Esophagus muscularis mucosa (tissue), 4 donors: ENCODE measurements around the gene ZNF446. TPM values are rescaled to one million over a fixed set of nuclear protein-coding genes. Genes with fewer than 3 reads are reported as not detected.
"Not testable (repeated sequence)": the region's sequence is repeated elsewhere in the genome, so short reads cannot be mapped to it uniquely, and the experiment has no call there.

Experiments
- DNase-seq: peaks from one replicate; pipeline ENCODE4 v3.0.0-alpha.2; 2017; ENCODE audit errors: extremely low spot score
- H3K27ac ChIP-seq, 4 donors: fragments of 200-600 bp; sonication (generic); replicated peaks in 1 of 4; 1 replicate in 3 of 4; 2 replicates in 1 of 4; pipeline ENCODE4 v1.5.1; 2016 to 2019; ENCODE audit warnings: mild to moderate bottlenecking in 1 of 4
- H3K27me3 ChIP-seq, 4 donors: fragments of 200-600 bp; sonication (generic); one replicate each; pipeline versions ENCODE4 v1.5.1 to v1.6.0; 2016 to 2019
- H3K36me3 ChIP-seq, 4 donors: fragments of 200-600 bp; sonication (generic); one replicate each; pipeline ENCODE4 v1.5.1; 2016 to 2019
- H3K4me1 ChIP-seq, 4 donors: fragments of 200-600 bp; sonication (generic); one replicate each; pipeline ENCODE4 v1.5.1; 2016 to 2019
- H3K4me3 ChIP-seq, 4 donors: fragments of 200-600 bp; sonication (generic); 1 replicate in 2 of 4; 2 replicates in 2 of 4; pipeline ENCODE4 v1.5.1; 2016 to 2019; ENCODE audit warnings: mild to moderate bottlenecking in 4 of 4, moderate library complexity in 1 of 4
- H3K9me3 ChIP-seq, 4 donors: fragments of 200-600 bp; sonication (generic); 1 replicate in 3 of 4; 2 replicates in 1 of 4; pipeline ENCODE4 v1.5.1; 2016 to 2019
- CTCF ChIP-seq, 3 experiments: fragments of 200-600 bp in 2 of 3; fragments of 450-650 bp in 1 of 3; sonication (generic) in 2 of 3; IDR thresholded peaks; one replicate each; pipeline ENCODE4 v1.5.1; 2017 to 2019; ENCODE audit warnings: antibody characterized with exemption in 3 of 3, mild to moderate bottlenecking in 2 of 3, moderate library complexity in 1 of 3
- EP300 ChIP-seq: sonication (generic); formaldehyde crosslinking; IDR thresholded peaks from one replicate; pipeline ENCODE4 v1.6.1; 2017; ENCODE audit warnings: antibody characterized with exemption
- POLR2A ChIP-seq: fragments of 450-650 bp; IDR thresholded peaks from one replicate; pipeline ENCODE4 v1.6.1; 2017; ENCODE audit warnings: antibody characterized with exemption, moderate library complexity, mild to moderate bottlenecking, low read depth
- POLR2AphosphoS5 ChIP-seq, 2 donors: sonication (generic); formaldehyde crosslinking; IDR thresholded peaks; one replicate each; pipeline ENCODE4 v1.6.1; 2017; ENCODE audit warnings: antibody characterized with exemption in 2 of 2
- WGBS: methylation state at CpG from one replicate; pipeline ENCODE4 v1.1.5; 2018; 5-methylcytosine and 5-hydroxymethylcytosine counted together
- intact Hi-C: fragments of 100-400 bp; cut with DNase I; formaldehyde crosslinking; loops from one replicate; pipeline ENCODE4 v1.15.1; 2023
- total RNA-seq, 4 donors: library from RNA; depleted of rRNA; stranded (reverse); fragments of >200 nt; gene quantifications; one replicate each; pipeline versions ENCODE4 v1.1.0 to v1.2.1, GENCODE V29; 2016

The ZNF446 gene
- total RNA-seq, 4 donors from 2014 or later, result 13.7 to 20.4 (median 17.0) TPM

DNA sequence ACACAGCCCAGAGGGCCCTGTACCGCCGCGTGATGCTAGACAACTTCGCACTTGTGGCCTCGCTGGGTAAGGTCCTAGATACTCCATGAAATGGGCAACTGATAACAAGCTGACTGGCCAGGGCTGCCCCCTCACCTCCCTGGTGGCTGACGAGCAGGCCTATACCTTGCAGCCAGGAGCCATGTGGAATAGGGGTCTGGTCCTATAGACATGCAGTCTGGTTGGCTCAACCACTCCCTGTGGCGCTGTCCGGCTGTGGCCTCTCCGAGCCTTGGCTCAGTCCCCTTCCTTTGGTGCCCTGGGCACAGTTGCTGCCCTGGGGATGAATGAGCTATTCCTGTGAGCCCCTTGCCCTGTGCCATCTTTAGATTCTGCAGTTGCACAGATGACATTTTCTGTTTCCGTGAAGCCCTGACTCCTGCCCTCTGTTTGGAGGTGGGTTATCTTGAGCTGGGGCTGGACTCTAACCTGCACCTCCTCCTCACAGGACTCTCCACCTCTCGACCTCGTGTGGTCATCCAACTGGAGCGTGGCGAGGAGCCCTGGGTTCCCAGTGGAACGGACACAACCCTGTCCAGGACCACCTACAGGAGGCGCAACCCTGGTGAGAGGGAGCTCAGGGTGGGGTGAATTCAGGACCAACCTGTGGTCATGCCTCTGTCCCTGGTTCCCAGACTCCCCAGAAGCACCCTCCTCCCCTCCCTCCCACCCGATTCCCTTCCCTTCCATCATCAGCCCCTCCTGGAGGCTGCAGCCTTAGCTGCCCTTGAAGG lies 6.7 kb upstream of the ZNF446 start:
- no peak overlapping the region for H3K27ac ChIP-seq
- intact Hi-C loops, result no loop called here
- H3K4me3 ChIP-seq, result no peak overlapping the region
- whole genome bisulfite sequencing, result 90% methylated on average over 14 of the region's 17 CpGs
- no peaks in the 10 kb centered on the region for H3K27me3 ChIP-seq
- DNase-seq, result no peak
- peaks cover 14 to 48% (median 39%) of the 10 kb centered on the region in 4 donors for H3K36me3 ChIP-seq
- H3K9me3 ChIP-seq, result no peaks in the 10 kb centered on the region
- TF ChIP-seq POLR2A (no peak), CTCF (IDR thresholded peaks at IDR 0.05) (no peak)
- peaks cover 11 to 34% (median 21%) of the 10 kb centered on the region in 4 donors for H3K4me1 ChIP-seq

DNA sequence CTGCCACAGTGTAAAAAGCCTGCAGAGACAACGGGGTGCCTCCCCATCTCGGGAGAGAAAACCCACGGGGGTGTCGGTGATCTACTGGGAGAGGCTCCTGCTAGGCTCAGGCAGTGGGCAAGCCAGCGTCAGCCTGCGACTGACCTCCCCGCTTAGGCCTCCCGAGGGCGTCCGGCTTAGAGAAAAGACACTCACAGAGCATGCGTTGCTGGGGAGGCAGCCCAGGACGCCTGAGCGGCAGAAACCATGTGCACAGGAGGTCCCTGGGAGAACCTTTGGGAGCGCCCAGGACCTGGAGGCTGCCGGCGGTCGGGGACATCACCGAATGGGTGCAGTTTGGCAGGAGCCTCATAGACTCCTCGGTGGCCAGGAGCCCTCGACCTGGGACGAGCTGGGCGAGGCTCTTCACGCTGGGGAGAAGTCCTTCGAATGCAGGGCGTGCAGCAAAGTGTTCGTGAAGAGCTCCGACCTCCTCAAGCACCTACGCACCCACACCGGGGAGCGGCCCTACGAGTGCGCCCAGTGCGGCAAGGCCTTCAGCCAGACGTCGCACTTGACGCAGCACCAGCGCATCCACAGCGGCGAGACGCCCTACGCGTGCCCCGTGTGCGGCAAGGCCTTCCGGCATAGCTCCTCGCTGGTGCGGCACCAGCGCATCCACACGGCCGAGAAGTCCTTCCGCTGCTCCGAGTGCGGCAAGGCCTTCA lies 5.2 kb upstream of the ZNF446 start:
- H3K4me3 ChIP-seq, intact Hi-C loops, DNase-seq, H3K27me3 ChIP-seq, H3K27ac ChIP-seq, H3K9me3 ChIP-seq: not testable (repeated sequence)
- WGBS, result 97% methylated on average over 7 of the region's 53 CpGs
- peaks cover 14 to 48% (median 39%) of the 10 kb centered on the region in 4 donors for H3K36me3 ChIP-seq
- H3K4me1 ChIP-seq, result peaks cover 17 to 45% (median 31%) of the 10 kb centered on the region in 4 donors

- no peak for DNase-seq
- H3K27ac ChIP-seq, result no peak overlapping the region
- H3K9me3 ChIP-seq, result no peaks in the 10 kb centered on the region
- WGBS, result 93% methylated on average over 31 of the region's 39 CpGs
- H3K4me1 ChIP-seq, result peaks cover 18 to 43% (median 30%) of the 10 kb centered on the region in 4 donors
- TF ChIP-seq POLR2A, result no peak
- no peak for TF ChIP-seq EP300
- no peak for TF ChIP-seq CTCF (IDR thresholded peaks at IDR 0.05)
- no peak for TF ChIP-seq POLR2AphosphoS5 (IDR thresholded peaks at IDR 0.05)
- intact Hi-C loops, result no loop called here
- H3K27me3 ChIP-seq, result no peaks in the 10 kb centered on the region
- peaks cover 14 to 48% (median 39%) of the 10 kb centered on the region in 4 donors for H3K36me3 ChIP-seq
- H3K4me3 ChIP-seq, result no peak overlapping the region
Observed at GRCh38 chr19:58471736-58472135, 4.4 kb upstream of the ZNF446 start.

- H3K36me3 ChIP-seq, result peaks cover 14 to 62% (median 46%) of the 10 kb centered on the region in 4 donors
- peaks cover 18 to 38% (median 24%) of the 10 kb centered on the region in 4 donors for H3K4me1 ChIP-seq
- intact Hi-C loops, result no loop called here
- no peak for DNase-seq
- no peak for TF ChIP-seq EP300
- TF ChIP-seq POLR2A, result no peak
- TF ChIP-seq POLR2AphosphoS5 (IDR thresholded peaks at IDR 0.05), result no peak
- no peak for TF ChIP-seq CTCF (IDR thresholded peaks at IDR 0.05)
- no peak overlapping the region for H3K27ac ChIP-seq
- no peaks in the 10 kb centered on the region for H3K9me3 ChIP-seq
- H3K27me3 ChIP-seq, result no peaks in the 10 kb centered on the region
- no peak overlapping the region for H3K4me3 ChIP-seq
Observed at GRCh38 chr19:58473775-58474174, 2.4 kb upstream of the ZNF446 start.

- no peaks in the 10 kb centered on the region for H3K9me3 ChIP-seq
- no peak for TF ChIP-seq CTCF (IDR thresholded peaks at IDR 0.05)
- no peak for TF ChIP-seq POLR2A
- no peak for TF ChIP-seq POLR2AphosphoS5 (IDR thresholded peaks at IDR 0.05)
- TF ChIP-seq EP300, result no peak
- peaks cover 18 to 31% (median 23%) of the 10 kb centered on the region in 4 donors for H3K4me1 ChIP-seq
- H3K4me3 ChIP-seq, result no peak overlapping the region
- peaks cover 14 to 63% (median 45%) of the 10 kb centered on the region in 4 donors for H3K36me3 ChIP-seq
- WGBS, result 85% methylated on average over 12 of the region's 12 CpGs
- no peak for DNase-seq
- H3K27ac ChIP-seq, result peak overlapping the region; percentile 84 to 96 (median 90)
- intact Hi-C loops, result no loop called here
- no peaks in the 10 kb centered on the region for H3K27me3 ChIP-seq
Observed at GRCh38 chr19:58474291-58474996, 1.7 kb upstream of the ZNF446 start.
